GM12874 (cell line): ENCODE data around the gene ANP32A.

Experiments
- TF ChIP-seq, protein P1 (sequence below): IDR thresholded peaks from 2 replicates; pipeline ENCODE4 v1.5.1; 2011; ENCODE audit warnings: low read depth, mild to moderate bottlenecking, control low read depth, low read length, moderate library complexity; ENCODE audit not compliant: insufficient read depth

Gene ANP32A

DNA sequence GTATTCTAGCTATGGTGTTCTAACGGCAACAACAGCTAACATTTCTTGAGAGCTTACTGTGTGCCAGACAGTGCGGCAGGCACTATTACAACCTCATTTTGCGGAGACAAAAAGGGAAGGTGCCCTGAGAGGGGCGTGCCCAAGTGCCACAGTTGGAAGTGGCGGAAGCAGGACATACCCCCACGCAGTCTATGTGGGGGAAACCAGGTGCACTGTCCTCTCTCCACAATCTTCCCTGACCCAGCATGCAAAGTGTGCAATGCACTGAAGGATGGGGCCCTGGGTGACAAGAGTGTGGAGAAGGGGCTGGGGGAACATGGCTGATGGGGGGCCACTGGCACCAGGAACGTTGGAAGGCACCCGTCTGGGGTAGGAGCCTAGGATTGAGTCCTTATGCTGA is 8.6 kb downstream of the ANP32A start:
- TF ChIP-seq, protein P1, sequence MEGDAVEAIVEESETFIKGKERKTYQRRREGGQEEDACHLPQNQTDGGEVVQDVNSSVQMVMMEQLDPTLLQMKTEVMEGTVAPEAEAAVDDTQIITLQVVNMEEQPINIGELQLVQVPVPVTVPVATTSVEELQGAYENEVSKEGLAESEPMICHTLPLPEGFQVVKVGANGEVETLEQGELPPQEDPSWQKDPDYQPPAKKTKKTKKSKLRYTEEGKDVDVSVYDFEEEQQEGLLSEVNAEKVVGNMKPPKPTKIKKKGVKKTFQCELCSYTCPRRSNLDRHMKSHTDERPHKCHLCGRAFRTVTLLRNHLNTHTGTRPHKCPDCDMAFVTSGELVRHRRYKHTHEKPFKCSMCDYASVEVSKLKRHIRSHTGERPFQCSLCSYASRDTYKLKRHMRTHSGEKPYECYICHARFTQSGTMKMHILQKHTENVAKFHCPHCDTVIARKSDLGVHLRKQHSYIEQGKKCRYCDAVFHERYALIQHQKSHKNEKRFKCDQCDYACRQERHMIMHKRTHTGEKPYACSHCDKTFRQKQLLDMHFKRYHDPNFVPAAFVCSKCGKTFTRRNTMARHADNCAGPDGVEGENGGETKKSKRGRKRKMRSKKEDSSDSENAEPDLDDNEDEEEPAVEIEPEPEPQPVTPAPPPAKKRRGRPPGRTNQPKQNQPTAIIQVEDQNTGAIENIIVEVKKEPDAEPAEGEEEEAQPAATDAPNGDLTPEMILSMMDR = no peak

DNA sequence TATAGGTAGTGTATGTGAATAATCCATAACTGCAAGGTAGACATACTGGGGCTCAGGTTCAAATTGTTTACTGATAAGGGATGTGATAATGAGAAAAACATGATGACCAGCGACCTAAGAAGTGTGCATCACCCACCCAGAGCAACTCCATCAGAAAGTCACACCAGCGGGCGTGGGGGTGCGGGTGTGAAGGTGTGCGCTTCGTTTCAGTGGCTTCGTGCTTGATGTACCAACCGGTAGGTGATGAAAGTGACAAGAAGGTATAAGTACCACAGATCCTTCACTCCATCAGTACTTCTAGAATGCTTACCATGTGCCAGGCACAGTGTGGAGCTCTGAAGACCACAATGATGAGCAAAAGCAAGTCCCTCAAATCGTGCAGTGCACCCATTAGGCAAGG is 11.2 kb downstream of the ANP32A start:
- TF ChIP-seq, protein P1 = no peak

DNA sequence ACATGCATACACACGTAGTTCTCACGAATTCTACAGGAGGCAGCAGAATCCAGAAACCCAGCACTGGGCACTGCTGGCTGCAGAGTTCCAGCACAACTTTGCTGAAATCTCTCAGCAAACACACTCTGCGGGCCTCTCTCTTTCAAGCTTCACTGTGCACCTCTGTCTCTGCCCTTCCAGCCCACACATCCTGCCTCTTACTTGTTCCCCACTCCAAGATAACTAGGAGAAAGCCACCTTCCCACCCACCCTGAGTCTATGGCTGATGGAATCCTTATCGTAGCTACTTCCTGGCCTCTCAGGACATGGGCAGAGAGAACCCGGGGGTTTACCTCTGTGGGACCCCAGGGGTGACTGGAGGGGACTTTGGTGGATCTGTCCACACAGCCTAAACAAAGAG is 11.9 kb downstream of the ANP32A start:
- TF ChIP-seq, protein P1 = no peak

DNA sequence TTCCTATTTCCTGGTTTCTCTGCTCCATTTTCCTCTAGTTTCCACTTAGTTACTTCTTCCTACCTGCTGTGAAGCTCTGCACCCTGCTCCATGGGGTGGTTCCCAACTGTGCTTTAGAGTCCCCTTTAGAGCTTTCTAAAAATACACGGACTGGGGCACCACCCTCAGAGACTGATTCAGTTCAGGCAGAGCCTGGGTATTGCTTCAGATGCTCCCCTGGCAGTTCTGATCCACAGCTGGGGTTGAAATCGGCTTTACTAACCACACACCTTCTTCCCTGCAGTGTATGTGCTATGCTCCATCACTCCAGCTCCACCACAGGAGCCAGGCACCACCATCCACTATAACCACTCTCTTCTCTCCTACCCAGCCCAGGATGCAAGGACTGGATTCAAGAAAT is 12.6 kb downstream of the ANP32A start:
- TF ChIP-seq, protein P1 = no peak

DNA sequence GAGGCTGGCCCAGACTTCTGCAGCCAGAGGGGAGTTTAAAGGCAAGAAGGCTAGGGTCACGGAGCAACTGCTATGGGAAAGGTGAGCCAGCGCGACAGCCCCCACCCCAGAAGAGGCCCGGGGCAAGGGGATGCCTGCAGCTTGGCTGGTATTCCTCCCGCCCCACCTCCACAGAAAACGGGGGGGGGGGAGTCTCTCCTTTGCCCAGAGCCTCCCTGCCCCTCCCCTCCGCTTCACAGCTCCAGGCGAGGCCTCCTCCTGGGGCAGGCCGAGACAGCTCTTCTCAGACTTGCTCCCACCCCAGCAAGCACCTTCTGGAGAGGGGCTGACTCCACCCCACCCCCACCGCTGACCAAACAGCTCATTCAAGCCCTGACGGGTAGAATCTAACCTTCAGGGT is 13.4 kb downstream of the ANP32A start:
- TF ChIP-seq, protein P1 = no peak

DNA sequence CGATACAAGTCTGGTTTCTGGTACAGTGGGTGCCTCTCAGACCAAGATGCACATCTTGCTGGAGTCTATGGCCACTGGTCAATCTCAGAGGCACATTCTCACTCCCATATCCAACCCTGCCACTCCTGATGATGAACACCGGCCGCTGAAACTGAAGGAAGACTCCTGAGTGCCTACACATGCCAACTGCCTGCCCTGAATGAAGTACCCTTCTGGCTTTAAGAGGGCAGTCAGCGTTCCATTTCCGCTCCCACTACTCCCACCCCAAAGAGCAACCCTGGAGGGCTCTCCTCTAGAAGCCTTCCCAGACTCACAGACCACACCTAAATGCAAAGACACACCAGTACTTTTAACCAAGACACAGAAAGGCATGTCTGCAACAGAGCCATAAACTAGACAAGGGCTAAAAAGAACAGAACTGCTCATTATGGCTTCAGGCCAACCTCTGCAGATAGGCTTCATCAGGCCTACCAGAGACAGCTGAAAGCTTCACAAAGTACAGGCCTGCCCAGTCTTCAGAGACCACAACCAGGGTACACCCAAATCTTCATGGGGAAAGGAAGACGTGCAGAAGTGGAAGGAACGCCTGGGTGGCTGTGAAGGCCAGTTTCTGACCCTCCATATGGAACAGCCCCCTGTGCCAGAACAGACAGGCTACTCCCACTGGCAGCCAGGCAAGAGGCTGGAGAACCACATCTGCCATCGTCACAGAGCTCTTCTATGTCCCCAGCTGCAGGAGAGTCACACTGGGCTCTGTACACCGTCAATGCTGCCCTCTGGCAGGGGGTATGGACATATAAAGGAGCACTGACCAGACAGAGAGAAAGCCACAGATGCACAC is 14.3 kb downstream of the ANP32A start:
- TF ChIP-seq, protein P1 = no peak

DNA sequence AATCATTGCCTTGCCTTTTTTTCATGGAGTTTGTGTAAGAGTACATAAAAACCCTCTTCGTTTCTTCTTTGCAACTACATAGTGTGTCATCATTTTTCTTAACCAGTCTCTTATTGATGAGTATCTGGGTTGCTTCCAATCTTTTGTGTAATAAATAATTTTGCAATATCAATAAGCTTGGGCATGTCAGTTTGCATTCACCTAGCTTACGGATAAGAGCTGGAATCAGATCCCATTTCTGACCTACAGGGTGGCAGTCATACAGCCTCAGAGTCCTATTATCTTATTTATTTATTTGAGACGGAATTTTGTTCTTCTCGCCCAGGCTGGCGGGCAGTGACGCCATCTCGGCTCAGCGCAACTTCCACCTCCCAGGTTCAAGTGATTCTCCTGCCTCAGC is 18.3 kb downstream of the ANP32A start:
- TF ChIP-seq, protein P1 = no peak
